ENCODE results near the gene TAX1BP1.

The TAX1BP1 gene

GRCh38 chr7:27781188-27781587, 41.2 kb downstream of the TAX1BP1 start:
- DNase-seq (ENCODE audit: low spot score): no peak

GRCh38 chr7:27782849-27783248, 42.9 kb downstream of the TAX1BP1 start:
- no peak for DNase-seq (ENCODE audit: low spot score)

GRCh38 chr7:27784399-27785053, 44.6 kb downstream of the TAX1BP1 start:
- DNase-seq (ENCODE audit: low spot score): peak; percentile 73

- no peak for DNase-seq (ENCODE audit: low spot score)
Measured at GRCh38 chr7:27788437-27788836, 48.5 kb downstream of the TAX1BP1 start.

GRCh38 chr7:27793780-27794179, 53.8 kb downstream of the TAX1BP1 start:
- DNase-seq (ENCODE audit: low spot score): no peak

GRCh38 chr7:27795977-27796376, 56.0 kb downstream of the TAX1BP1 start:
- no peak for DNase-seq (ENCODE audit: low spot score)

- no peak for DNase-seq (ENCODE audit: low spot score)
Measured at GRCh38 chr7:27799212-27799611, 59.2 kb downstream of the TAX1BP1 start.

GRCh38 chr7:27802999-27803398, 63.0 kb downstream of the TAX1BP1 start:
- no peak for DNase-seq (ENCODE audit: low spot score)

- no peak for DNase-seq (ENCODE audit: low spot score)
Measured at GRCh38 chr7:27804139-27804538, 64.2 kb downstream of the TAX1BP1 start.

GRCh38 chr7:27808626-27809025, 68.7 kb downstream of the TAX1BP1 start:
- DNase-seq (ENCODE audit: low spot score): peak; percentile 42

GRCh38 chr7:27810186-27810585, 70.2 kb downstream of the TAX1BP1 start:
- DNase-seq (ENCODE audit: low spot score): no peak

- no peak for DNase-seq (ENCODE audit: low spot score)
Measured at GRCh38 chr7:27812706-27813105, 72.7 kb downstream of the TAX1BP1 start.

GRCh38 chr7:27822245-27822644, 82.3 kb downstream of the TAX1BP1 start:
- DNase-seq (ENCODE audit: low spot score): no peak

- no peak for DNase-seq (ENCODE audit: low spot score)
Measured at GRCh38 chr7:27825891-27826290, 85.9 kb downstream of the TAX1BP1 start.

- DNase-seq (ENCODE audit: low spot score): no peak
Measured at GRCh38 chr7:27826357-27826756, 86.4 kb downstream of the TAX1BP1 start.

GRCh38 chr7:27834179-27834921, 94.4 kb downstream of the TAX1BP1 start:
- DNase-seq (ENCODE audit: low spot score): peak; percentile 11

GRCh38 chr7:27835376-27835775, 95.4 kb downstream of the TAX1BP1 start:
- DNase-seq (ENCODE audit: low spot score): no peak

- no peak for DNase-seq (ENCODE audit: low spot score)
Measured at GRCh38 chr7:27836536-27836935, 96.6 kb downstream of the TAX1BP1 start.

- no peak for DNase-seq (ENCODE audit: low spot score)
Measured at GRCh38 chr7:27839099-27839498, 99.1 kb downstream of the TAX1BP1 start.

- DNase-seq (ENCODE audit: low spot score): no peak
Measured at GRCh38 chr7:27840313-27840712, 100.4 kb downstream of the TAX1BP1 start.

- DNase-seq (ENCODE audit: low spot score): no peak
Measured at GRCh38 chr7:27840760-27841364, 100.9 kb downstream of the TAX1BP1 start.

- DNase-seq (ENCODE audit: low spot score): no peak
Measured at GRCh38 chr7:27842094-27842692, 102.2 kb downstream of the TAX1BP1 start.

GRCh38 chr7:27842851-27843250, 102.9 kb downstream of the TAX1BP1 start:
- DNase-seq (ENCODE audit: low spot score): no peak
